Body of pancreas (tissue), 4 donors: ENCODE data around the gene TADA2A.

Experiments
- CTCF ChIP-seq, 7 experiments: fragments of 450-650 bp in 4 of 7; fragments of 200-600 bp in 3 of 7; sonication (generic) in 3 of 7; IDR thresholded peaks; one replicate each; pipeline ENCODE4 v1.5.1; 2016 to 2019; ENCODE audit warnings: antibody characterized with exemption in 7 of 7
- POLR2A ChIP-seq, 3 donors: fragments of 450-650 bp; IDR thresholded peaks; one replicate each; pipeline ENCODE4 v1.6.1; 2016; ENCODE audit warnings: antibody characterized with exemption in 3 of 3, mild to moderate bottlenecking in 2 of 3

GRCh38 chr17:37400505-37400904, 6.2 kb upstream of the TADA2A start:
- no peak for TF ChIP-seq CTCF (IDR thresholded peaks at IDR 0.05)
- TF ChIP-seq POLR2A (IDR thresholded peaks at IDR 0.05) = no peak
